Thyroid gland (tissue), 4 donors: Measurements from ENCODE around the gene PRR13.

Experiments
- CTCF ChIP-seq, 6 experiments: fragments of 200-600 bp in 3 of 6; fragments of 450-650 bp in 3 of 6; sonication (generic) in 3 of 6; IDR thresholded peaks; one replicate each; pipeline ENCODE4 v1.5.1; 2016 to 2019; ENCODE audit warnings: antibody characterized with exemption in 6 of 6, mild to moderate bottlenecking in 2 of 6, inconsistent platforms in 1 of 6, moderate library complexity in 1 of 6
- POLR2A ChIP-seq, 2 donors: fragments of 450-650 bp; IDR thresholded peaks; one replicate each; pipeline ENCODE4 v1.6.1; 2017; ENCODE audit warnings: antibody characterized with exemption in 2 of 2, mild to moderate bottlenecking in 2 of 2, moderate library complexity in 1 of 2

- TF ChIP-seq CTCF (IDR thresholded peaks at IDR 0.05) (no peak), POLR2A (IDR thresholded peaks at IDR 0.05) (no peak)
Observed at GRCh38 chr12:53482626-53483168, 41.2 kb downstream of the PRR13 start.
